Hematopoietic multipotent progenitor cell treated with erythropoietin and hydrocortisone succinate and interleukin-3 and kit ligand, for 8 days (in vitro differentiated cells): ENCODE data around the gene GALNT2.

Source experiments
- DNase-seq: peaks from one replicate; pipeline ENCODE4 v3.0.0-alpha.2; 2015

Gene GALNT2

GRCh38 chr1:230171356-230172015, 104.4 kb downstream of the GALNT2 start:
- DNase-seq = no peak

- no peak for DNase-seq
These were observed 105.0 kb downstream of the GALNT2 start for GRCh38 chr1:230172016-230172537.

GRCh38 chr1:230173187-230173975, 106.3 kb downstream of the GALNT2 start:
- no peak for DNase-seq

DNA sequence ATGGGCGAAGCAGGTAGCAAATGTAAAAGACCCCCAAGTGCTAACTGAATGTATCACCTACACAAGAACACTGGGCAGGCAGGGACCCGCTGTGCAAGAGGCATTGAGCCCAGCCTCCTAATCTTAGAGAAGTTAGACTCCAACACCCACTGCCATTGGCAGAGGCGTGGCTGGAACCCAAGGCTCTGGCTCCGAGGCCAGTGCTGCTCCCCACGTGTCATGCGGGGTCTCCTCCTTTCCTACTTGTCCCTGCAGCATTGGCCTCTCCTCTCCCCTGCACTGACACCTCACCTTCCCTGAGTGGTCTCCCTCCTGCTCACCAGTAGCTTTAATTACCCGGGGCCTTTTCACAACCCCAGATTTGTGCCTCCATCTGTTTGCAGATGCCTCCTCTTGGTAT, 107.0 kb downstream of the GALNT2 start:
- DNase-seq = no peak

DNA sequence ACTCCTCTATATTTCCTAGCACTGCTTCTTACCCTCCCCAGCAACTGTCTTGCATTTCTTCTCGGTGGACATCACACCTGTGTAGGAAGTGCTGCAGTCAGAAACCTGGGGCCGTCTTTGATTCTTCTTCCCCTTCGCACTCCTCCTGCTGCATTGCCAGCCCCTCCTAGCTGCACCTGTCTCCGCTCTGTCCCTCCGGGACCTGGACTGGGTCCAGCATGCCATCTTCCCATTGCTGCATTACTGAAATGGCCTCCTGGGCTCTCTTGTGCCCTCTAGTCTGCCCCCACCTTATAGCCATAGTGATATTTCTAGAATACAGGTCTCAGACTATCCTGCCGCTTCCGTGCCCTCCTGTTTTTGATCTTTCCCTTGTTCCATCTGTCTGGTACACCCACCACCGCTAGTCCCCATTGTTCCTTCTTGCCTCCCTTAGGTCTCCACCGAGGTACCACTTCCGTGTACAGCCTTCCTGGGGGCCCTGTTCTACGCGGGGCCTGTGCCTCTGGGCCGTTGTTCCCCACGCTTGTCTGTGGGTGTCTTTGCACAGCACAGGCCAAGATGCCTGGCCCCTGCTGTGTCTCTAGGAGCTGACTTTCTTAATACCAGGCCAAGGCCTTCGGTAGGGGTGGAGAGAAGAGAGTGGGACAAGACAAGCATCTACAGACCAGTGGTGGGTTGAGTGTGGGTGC, 107.6 kb downstream of the GALNT2 start:
- no peak for DNase-seq

DNA sequence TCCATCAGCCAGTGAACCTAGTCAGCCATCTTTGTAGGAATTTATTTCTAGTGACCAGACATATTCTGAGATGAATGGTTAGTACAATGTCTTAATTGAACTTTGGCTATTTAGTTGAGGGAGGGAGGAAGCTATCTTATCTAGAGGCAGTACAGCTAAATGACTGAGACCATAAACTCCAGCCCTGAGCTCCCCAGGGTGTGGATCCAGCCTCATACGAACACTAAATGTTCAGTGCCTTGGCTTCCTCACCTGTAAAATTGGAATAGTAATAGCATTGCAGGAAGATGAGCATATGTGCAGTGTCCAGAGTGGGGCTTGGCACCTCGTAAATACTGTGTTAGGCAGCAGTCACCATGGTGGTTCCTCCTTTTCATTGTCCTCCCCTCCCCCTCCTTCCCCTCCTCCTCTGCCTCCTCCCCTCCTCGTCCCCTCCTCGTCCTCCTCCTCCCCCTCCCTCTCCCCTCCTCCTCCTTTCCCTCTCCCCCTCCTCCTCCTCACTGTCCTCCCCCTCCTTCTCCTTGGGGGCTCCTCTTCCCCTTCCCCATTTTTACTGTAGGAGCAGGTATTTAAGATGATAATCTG, 108.2 kb downstream of the GALNT2 start:
- DNase-seq = no peak

DNA sequence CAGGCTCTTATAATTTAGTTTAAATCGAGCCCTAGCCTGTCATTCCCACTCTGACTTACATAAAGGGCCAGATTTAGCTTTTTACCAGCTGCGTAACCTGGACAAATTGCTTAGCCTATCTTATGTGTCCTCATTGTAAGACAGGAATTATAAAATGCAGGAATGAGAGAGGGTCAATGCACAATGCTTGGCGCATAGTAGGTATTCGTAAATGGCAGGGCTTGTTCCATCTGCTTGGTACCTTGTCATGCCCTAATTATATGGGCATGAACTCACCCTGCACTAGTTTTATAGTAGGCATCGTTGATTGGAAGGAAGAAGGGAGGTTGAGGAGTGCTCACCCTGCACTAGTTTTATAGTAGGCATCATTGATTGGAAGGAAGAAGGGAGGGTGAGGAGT, 108.8 kb downstream of the GALNT2 start:
- no peak for DNase-seq

DNA sequence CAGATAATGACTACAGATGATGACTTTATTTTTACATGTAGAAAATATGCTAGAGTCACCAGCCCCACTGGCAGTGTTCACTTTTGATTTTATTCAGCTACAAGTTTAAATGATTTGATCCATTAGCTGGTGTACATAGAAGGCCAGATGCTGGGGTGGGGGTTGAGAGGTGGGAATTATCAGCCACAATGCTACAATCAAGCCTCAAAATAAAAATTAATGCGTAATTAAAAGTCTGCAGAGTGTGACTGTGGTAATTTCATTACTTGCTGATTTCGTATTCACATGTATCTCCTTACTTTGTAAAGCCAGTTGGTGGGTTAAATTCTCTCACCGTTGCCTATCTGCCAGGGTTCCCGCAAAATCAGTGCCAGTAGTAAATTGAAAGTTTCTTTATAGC, 109.3 kb downstream of the GALNT2 start:
- no peak for DNase-seq

DNA sequence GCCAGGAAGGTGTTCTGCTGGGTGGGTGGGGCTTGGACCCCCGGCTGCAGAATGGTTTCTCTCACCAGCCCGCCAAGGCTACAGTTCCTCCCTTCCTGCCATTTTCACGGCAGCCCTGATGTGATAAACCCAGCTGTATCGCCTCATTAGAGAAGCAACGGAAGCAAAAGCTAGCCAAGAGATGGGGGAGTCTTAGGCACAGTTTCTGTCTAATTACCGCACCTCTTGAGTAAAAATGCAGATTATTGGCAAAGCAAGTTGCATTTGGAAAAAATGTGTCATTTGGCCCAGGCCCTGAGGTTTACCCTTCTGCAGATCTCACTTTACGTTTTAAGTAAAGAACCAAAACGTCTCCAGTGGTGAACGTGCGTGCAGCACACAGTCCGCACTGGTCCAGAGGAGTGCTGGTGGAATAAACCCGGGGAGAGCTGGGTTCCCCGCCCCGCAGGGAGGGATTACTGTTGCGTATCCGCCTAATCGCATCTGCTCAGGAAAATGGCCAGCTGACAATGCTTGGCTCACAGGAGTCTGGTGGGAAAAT, 109.9 kb downstream of the GALNT2 start:
- DNase-seq = peak; percentile 57

GRCh38 chr1:230179249-230179648, 112.2 kb downstream of the GALNT2 start:
- DNase-seq = no peak

DNA sequence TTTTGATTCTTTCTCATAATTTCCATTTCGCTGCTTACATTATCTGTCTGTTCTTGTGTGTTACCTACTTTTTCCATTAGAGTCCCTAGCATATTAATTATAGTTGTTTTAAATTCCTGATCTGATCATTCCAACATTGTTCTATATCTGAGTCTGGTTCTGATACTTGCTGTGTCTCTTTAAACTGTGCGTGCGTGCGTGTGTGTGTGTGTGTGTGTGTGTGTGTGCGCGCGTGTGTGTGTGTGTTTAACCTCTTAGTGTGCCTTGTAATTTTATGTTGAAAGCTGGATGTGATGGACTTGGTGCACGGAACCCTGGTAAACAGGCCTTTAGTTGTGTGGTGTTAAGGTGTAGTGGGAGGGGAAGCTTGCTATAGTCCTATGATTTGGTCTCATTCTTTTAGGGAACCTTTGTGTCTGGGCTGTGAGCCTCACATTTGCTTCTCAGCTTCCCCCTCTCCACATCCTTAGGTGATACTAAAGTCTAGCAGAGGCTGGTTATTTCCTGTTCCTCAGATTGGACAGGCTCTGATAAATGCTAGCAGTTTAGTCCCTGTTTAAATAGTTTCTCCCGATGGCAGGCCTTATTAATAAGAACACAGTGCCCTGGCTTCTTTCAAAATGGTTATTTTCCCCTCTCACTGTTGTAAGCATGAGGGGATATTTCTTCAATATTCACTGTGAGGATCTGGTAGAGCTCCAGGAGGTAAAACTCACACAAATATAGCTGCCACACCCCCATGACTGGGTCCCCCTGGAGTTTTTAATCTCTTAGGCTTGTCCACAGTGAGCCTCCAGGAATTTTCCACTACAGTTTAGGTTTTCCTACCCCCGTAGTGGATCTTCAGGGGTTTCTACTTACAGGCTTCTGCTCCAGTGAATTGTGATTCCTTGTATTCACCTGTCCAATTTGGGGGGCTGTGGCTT, 118.3 kb downstream of the GALNT2 start:
- no peak for DNase-seq

GRCh38 chr1:230186003-230186863, 119.2 kb downstream of the GALNT2 start:
- DNase-seq = no peak

DNA sequence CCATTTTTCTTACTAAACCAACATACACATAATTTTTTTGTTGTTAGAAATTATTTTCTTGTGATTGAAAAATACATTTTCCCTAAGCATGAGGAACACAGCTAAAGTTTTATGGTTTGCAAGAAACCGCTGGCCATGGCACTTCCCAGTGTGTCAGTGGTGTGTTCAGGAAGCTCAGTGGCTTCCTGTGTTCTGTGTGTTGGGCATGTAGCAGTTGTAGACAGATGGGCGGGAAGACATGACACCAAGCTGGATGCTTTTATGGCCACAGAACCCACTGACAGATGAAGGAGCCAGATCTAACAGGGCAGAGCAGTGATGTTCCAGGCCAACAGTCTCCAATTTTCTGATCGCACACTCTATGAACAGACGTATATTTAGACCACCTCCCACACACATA, 119.8 kb downstream of the GALNT2 start:
- peak; percentile 44 for DNase-seq

GRCh38 chr1:230187290-230187689, 120.3 kb downstream of the GALNT2 start:
- DNase-seq = no peak

DNA sequence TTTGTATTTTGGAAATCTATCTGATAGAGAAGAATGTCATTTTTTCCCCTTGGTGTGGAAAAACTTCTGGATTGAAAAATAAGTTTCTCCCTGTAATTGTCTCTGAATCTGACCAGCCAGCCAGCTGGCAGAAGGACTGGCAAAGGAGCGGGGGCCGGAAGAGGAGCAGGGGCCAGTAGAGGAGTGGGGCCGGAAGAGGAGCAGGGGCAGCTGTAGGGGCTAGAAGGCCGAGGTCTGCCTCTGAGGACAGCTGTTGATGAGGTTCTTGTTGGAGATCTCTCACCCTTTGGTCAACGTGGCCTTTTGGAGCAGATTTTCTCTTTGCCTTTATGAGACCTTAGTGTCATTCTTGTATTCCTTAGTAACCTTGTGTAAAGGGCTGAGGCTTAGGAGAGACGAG, 121.8 kb downstream of the GALNT2 start:
- no peak for DNase-seq

DNA sequence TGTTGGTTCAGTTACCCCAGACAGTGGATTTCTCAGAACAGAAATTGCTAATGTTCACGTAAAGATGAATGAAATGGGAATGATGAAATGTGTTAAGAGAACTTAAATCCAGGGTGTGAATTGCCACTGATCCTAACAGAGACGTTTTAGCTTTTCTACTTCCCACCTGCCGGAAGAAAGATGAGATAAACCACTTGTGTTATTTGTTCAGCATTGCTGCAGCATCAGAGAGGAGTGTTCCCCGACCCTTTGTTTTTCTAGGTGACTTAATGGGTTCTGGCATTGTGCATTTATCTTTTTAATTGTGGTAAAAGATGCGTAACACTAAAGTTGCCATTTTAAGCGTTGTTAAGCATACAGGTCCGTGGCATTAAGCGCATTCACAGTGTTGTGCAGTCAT, 122.3 kb downstream of the GALNT2 start:
- no peak for DNase-seq

DNA sequence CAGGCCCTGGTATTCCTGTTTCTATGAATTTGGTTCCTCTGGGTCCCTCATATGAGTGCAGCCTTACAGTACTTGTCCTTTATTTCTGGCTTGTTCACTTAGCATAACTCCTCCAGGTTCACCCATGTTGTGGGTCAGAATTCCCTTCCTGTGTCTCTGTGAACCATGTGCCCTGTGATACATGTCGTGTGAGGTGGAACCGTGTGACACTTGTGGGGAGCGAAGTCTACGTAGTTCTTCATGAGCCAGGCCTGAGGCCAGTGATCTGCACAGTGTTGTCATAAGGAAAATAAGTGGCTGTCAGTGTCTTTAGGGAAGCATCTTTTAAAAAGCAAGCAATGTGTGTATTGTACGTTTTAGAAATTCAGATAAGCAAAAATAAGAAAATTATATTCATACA, 122.8 kb downstream of the GALNT2 start:
- DNase-seq = no peak

DNA sequence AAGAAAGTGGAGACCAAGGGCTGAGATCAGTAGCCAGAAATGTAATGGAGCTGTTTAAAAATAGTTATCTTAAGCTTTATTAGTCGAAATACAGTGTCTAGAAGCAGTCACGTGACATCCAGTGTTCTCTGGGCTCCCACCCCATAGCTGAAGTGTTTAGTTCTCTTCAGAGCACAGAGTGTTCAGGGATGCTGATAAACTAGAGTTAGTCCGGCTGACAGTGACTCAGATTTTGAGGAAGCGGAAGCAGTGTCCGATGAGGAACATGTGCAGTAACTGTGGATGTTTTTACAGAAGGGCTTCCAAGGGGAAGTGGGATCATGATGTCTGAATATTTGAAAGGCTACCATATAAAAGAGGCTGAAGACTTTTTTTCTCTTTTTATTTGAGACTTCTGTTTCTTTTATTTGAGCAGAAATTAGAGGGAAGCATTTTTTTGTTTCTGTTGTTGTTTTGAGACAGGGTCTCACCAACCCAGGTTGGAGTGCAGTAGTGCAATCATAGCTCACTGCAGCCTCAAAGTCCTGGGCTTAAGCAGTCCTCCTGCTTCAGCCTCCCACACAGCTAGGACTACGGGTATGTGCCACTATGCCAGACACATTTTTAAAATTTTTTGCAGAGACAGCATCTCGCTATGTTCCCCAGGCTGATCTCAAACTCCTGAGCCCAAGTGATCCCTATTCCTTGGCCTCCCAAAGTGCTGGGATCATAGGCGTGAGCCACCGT, 124.2 kb downstream of the GALNT2 start:
- DNase-seq = peak; percentile 79

GRCh38 chr1:230191855-230192254, 124.8 kb downstream of the GALNT2 start:
- no peak for DNase-seq

GRCh38 chr1:230194525-230194924, 127.5 kb downstream of the GALNT2 start:
- no peak for DNase-seq
